Esophagus squamous epithelium (tissue), 4 donors: ENCODE measurements around the gene SIGLECL1.

Experiments
- POLR2A ChIP-seq, 4 donors: fragments of 450-650 bp; IDR thresholded peaks; one replicate each; pipeline ENCODE4 v1.6.1; 2017; ENCODE audit warnings: antibody characterized with exemption in 4 of 4, mild to moderate bottlenecking in 4 of 4, moderate library complexity in 3 of 4
- TF ChIP-seq, protein P1 (sequence below), 6 experiments: fragments of 450-650 bp in 4 of 6; fragments of 200-600 bp in 2 of 6; sonication (generic) in 2 of 6; IDR thresholded peaks; one replicate each; pipeline ENCODE4 v1.5.1; 2016 to 2019; ENCODE audit warnings: antibody characterized with exemption in 6 of 6, mild to moderate bottlenecking in 4 of 6, moderate library complexity in 4 of 6

- TF ChIP-seq POLR2A (IDR thresholded peaks at IDR 0.05): no peak
- TF ChIP-seq, protein P1, sequence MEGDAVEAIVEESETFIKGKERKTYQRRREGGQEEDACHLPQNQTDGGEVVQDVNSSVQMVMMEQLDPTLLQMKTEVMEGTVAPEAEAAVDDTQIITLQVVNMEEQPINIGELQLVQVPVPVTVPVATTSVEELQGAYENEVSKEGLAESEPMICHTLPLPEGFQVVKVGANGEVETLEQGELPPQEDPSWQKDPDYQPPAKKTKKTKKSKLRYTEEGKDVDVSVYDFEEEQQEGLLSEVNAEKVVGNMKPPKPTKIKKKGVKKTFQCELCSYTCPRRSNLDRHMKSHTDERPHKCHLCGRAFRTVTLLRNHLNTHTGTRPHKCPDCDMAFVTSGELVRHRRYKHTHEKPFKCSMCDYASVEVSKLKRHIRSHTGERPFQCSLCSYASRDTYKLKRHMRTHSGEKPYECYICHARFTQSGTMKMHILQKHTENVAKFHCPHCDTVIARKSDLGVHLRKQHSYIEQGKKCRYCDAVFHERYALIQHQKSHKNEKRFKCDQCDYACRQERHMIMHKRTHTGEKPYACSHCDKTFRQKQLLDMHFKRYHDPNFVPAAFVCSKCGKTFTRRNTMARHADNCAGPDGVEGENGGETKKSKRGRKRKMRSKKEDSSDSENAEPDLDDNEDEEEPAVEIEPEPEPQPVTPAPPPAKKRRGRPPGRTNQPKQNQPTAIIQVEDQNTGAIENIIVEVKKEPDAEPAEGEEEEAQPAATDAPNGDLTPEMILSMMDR (IDR thresholded peaks at IDR 0.05): no peak
Observed at GRCh38 chr19:51227326-51227725, 23.6 kb upstream of the SIGLECL1 start.
